HG03066 (cell line): ENCODE results near the gene PRLR.
"Not testable (repeated sequence)": the region's sequence is repeated elsewhere in the genome, so short reads cannot be mapped to it uniquely, and the experiment has no call there.

Experiments
- ATAC-seq: cut with Tn5 transposase; IDR thresholded peaks from one replicate; pipeline ENCODE4 v1.9.1; 2021; ENCODE audit warnings: low read depth; ENCODE audit not compliant: unreplicated experiment

Gene PRLR

GRCh38 chr5:35133186-35133585 lies 97.1 kb downstream of the PRLR start:
- ATAC-seq, result no peak

GRCh38 chr5:35131723-35132122 lies 98.6 kb downstream of the PRLR start:
- ATAC-seq, result no peak

GRCh38 chr5:35129921-35130485 lies 100.3 kb downstream of the PRLR start:
- no peak for ATAC-seq

- no peak for ATAC-seq
These were observed 101.0 kb downstream of the PRLR start for GRCh38 chr5:35129276-35129675.

- no peak for ATAC-seq
These were observed 103.3 kb downstream of the PRLR start for GRCh38 chr5:35127006-35127405.

GRCh38 chr5:35125746-35126145 lies 104.5 kb downstream of the PRLR start:
- ATAC-seq, result no peak

GRCh38 chr5:35124932-35125331 lies 105.4 kb downstream of the PRLR start:
- ATAC-seq, result no peak

- ATAC-seq, result no peak
These were observed 107.5 kb downstream of the PRLR start for GRCh38 chr5:35122819-35123218.

- ATAC-seq, result no peak
These were observed 109.6 kb downstream of the PRLR start for GRCh38 chr5:35120715-35121114.

GRCh38 chr5:35117967-35118366 lies 112.3 kb downstream of the PRLR start:
- no peak for ATAC-seq

GRCh38 chr5:35115920-35116319 lies 114.4 kb downstream of the PRLR start:
- no peak for ATAC-seq

GRCh38 chr5:35114698-35115097 lies 115.6 kb downstream of the PRLR start:
- no peak for ATAC-seq

GRCh38 chr5:35112300-35112699 lies 118.0 kb downstream of the PRLR start:
- ATAC-seq, result no peak

- not testable (repeated sequence) for ATAC-seq
These were observed 125.7 kb downstream of the PRLR start for GRCh38 chr5:35104550-35104949.

- ATAC-seq, result no peak
These were observed 126.5 kb downstream of the PRLR start for GRCh38 chr5:35103637-35104299.

- ATAC-seq, result not testable (repeated sequence)
These were observed 128.6 kb downstream of the PRLR start for GRCh38 chr5:35101720-35102119.

GRCh38 chr5:35101016-35101415 lies 129.3 kb downstream of the PRLR start:
- ATAC-seq, result no peak

- no peak for ATAC-seq
These were observed 132.1 kb downstream of the PRLR start for GRCh38 chr5:35098214-35098613.

- ATAC-seq, result no peak
These were observed 133.4 kb downstream of the PRLR start for GRCh38 chr5:35096932-35097331.

GRCh38 chr5:35096216-35096615 lies 134.1 kb downstream of the PRLR start:
- no peak for ATAC-seq

GRCh38 chr5:35095366-35095765 lies 134.9 kb downstream of the PRLR start:
- no peak for ATAC-seq

- no peak for ATAC-seq
These were observed 135.3 kb downstream of the PRLR start for GRCh38 chr5:35094948-35095347.

GRCh38 chr5:35092703-35093102 lies 137.6 kb downstream of the PRLR start:
- no peak for ATAC-seq
